ENCODE measurements around the gene AKAP8L.
"Not testable (repeated sequence)": the region's sequence is repeated elsewhere in the genome, so short reads cannot be mapped to it uniquely, and the experiment has no call there.

AKAP8L gene

GRCh38 chr19:15368798-15369593, 49.8 kb downstream of the AKAP8L start:
- Histone ChIP-seq H3K23ac (ENCODE audit: low read length) (no peak overlapping the region), H3K79me1 (ENCODE audit: low read length) (peaks cover 9% of the 10 kb centered on the region), H4K5ac (ENCODE audit: low read length) (no peak overlapping the region), H2AK5ac (ENCODE audit: low read length) (no peak overlapping the region), H3K18ac (ENCODE audit: low read length) (no peak overlapping the region), H4K8ac (ENCODE audit: low read depth, low read length) (no peak overlapping the region), H3K4me1 (ENCODE audit: control insufficient read depth, low read depth, low read length) (no peaks in the 10 kb centered on the region), H2BK120ac (ENCODE audit: low read depth, low read length) (no peak overlapping the region), H3K9ac (ENCODE audit: low read length) (no peak overlapping the region), H3K56ac (ENCODE audit: low read length) (no peak overlapping the region), H3K36me3 (ENCODE audit: control insufficient read depth, insufficient read depth, low read length) (peaks cover 24% of the 10 kb centered on the region), H3K4me2 (ENCODE audit: low read length) (no peak overlapping the region), H3K27ac (ENCODE audit: low read depth, low read length) (no peak overlapping the region), H3K4me3 (ENCODE audit: low read length) (no peak overlapping the region), H2BK15ac (replicated peaks; ENCODE audit: low read depth) (no peak overlapping the region), H3K79me2 (ENCODE audit: control insufficient read depth, insufficient read depth, low read length) (peaks cover 13% of the 10 kb centered on the region), H3K27me3 (ENCODE audit: insufficient read depth, low read length, poor library complexity) (no peaks in the 10 kb centered on the region), H2BK5ac (ENCODE audit: low read length) (no peak overlapping the region), H3K4ac (ENCODE audit: low read depth, low read length) (no peak overlapping the region)
- no CpG with 5 or more reads among the region's 35 CpGs for WGBS (ENCODE audit: extremely low coverage, insufficient coverage, low lambda C conversion rate)
- no peak for DNase-seq

DNA sequence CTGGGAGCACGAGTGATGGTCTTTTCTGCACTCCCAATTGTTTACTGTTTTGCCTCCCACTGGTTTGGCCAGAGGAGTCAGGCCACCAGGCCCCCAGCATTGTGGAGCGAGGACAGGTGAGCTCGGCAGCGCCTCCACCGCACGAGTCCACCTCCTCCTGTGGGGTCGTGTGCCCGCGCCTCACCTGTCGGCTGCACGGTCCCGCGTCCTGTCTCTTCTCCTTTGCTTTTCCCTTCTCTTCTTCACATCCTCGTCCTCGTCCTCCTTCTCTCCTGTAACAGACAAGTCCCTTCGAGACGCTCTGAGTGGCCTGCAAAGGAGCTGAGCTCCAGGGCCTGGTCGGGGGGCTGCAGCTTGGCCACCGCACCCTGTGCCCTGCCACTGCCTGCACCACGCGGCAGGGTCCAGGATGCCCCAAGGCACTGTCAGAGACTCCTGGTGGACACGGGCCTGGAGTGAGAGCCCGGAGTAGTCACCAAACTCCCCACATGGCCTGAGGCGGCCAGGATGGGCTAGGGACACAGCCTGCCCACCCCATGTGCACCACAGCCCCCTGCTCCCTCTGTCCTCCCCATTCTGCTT, 50.6 kb downstream of the AKAP8L start:
- peaks cover 24% of the 10 kb centered on the region for H3K36me3 ChIP-seq (ENCODE audit: control insufficient read depth, insufficient read depth, low read length)

DNA sequence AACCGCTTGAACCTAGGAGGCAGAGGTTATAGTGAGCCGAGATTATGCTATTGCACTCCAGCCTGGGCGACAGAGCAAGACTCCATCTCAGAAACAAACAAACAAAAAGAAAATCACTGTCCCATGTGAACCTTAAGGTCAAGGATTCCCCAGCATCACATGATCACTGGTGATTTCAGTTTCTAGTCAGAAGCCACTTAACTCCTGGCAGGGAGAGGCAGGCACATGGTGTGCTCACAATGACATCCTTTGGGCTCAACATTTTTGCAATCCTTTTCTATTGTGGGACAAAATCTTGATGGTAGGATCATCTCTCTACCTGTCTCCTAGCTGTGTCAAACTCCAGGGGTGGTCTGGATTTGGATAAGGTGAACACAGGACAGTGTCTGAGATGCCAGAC, 51.3 kb downstream of the AKAP8L start:
- Histone ChIP-seq H3K27ac (ENCODE audit: low read depth, low read length) (no peak overlapping the region), H3K4me1 (ENCODE audit: control insufficient read depth, low read depth, low read length) (no peaks in the 10 kb centered on the region), H2BK5ac (ENCODE audit: low read length) (no peak overlapping the region), H3K18ac (ENCODE audit: low read length) (no peak overlapping the region), H3K23ac (ENCODE audit: low read length) (no peak overlapping the region), H2BK120ac (ENCODE audit: low read depth, low read length) (no peak overlapping the region), H2AK5ac (ENCODE audit: low read length) (no peak overlapping the region), H3K79me1 (ENCODE audit: low read length) (peaks cover 7% of the 10 kb centered on the region), H4K8ac (ENCODE audit: low read depth, low read length) (no peak overlapping the region), H3K4ac (ENCODE audit: low read depth, low read length) (no peak overlapping the region), H3K36me3 (ENCODE audit: control insufficient read depth, insufficient read depth, low read length) (peaks cover 24% of the 10 kb centered on the region), H3K56ac (ENCODE audit: low read length) (no peak overlapping the region), H3K27me3 (ENCODE audit: insufficient read depth, low read length, poor library complexity) (no peaks in the 10 kb centered on the region), H3K4me2 (ENCODE audit: low read length) (no peak overlapping the region), H2BK15ac (replicated peaks; ENCODE audit: low read depth) (no peak overlapping the region), H3K4me3 (ENCODE audit: low read length) (no peak overlapping the region), H4K5ac (ENCODE audit: low read length) (no peak overlapping the region), H3K79me2 (ENCODE audit: control insufficient read depth, insufficient read depth, low read length) (no peaks in the 10 kb centered on the region), H3K9ac (ENCODE audit: low read length) (no peak overlapping the region)
- no CpG with 5 or more reads among the region's 3 CpGs for WGBS (ENCODE audit: extremely low coverage, insufficient coverage, low lambda C conversion rate)
- no peak for DNase-seq

More for the DNA sequence above, 50.6 kb downstream of the AKAP8L start:
- DNase-seq: no peak
- Histone ChIP-seq H3K9ac (ENCODE audit: low read length) (no peak overlapping the region), H2AK5ac (ENCODE audit: low read length) (no peak overlapping the region), H3K79me1 (ENCODE audit: low read length) (peaks cover 9% of the 10 kb centered on the region), H2BK15ac (replicated peaks; ENCODE audit: low read depth) (no peak overlapping the region), H3K4me3 (ENCODE audit: low read length) (no peak overlapping the region), H2BK120ac (ENCODE audit: low read depth, low read length) (no peak overlapping the region), H2BK5ac (ENCODE audit: low read length) (no peak overlapping the region), H3K56ac (ENCODE audit: low read length) (no peak overlapping the region), H3K4ac (ENCODE audit: low read depth, low read length) (no peak overlapping the region), H3K23ac (ENCODE audit: low read length) (no peak overlapping the region), H3K79me2 (ENCODE audit: control insufficient read depth, insufficient read depth, low read length) (peaks cover 4% of the 10 kb centered on the region), H4K5ac (ENCODE audit: low read length) (no peak overlapping the region), H3K4me2 (ENCODE audit: low read length) (no peak overlapping the region), H4K8ac (ENCODE audit: low read depth, low read length) (no peak overlapping the region), H3K18ac (ENCODE audit: low read length) (no peak overlapping the region), H3K27ac (ENCODE audit: low read depth, low read length) (no peak overlapping the region), H3K4me1 (ENCODE audit: control insufficient read depth, low read depth, low read length) (no peaks in the 10 kb centered on the region), H3K27me3 (ENCODE audit: insufficient read depth, low read length, poor library complexity) (no peaks in the 10 kb centered on the region)
- WGBS (ENCODE audit: extremely low coverage, insufficient coverage, low lambda C conversion rate): no CpG with 5 or more reads among the region's 24 CpGs

DNA sequence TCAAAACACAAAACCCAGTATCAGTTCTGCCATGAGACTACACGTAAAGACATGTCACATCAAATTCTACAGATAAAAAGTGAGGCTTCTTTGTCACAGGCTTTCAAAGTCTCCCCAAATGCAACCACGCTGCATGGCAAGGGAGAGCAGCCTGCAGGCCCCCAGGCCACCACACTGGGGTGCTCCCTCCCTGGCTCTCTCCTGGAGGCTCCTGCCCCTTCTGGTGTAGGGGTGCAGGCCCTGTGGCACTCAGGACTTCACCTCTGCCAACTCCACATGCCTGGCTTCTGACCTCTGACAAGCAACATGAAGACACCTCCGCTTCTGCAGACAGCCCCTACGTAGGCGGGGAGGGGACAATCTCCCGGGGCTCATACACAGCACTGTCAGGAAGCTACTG, 53.5 kb downstream of the AKAP8L start:
- Histone ChIP-seq H3K56ac (ENCODE audit: low read length) (no peak overlapping the region), H3K79me2 (ENCODE audit: control insufficient read depth, insufficient read depth, low read length) (no peaks in the 10 kb centered on the region), H3K36me3 (ENCODE audit: control insufficient read depth, insufficient read depth, low read length) (peaks cover 20% of the 10 kb centered on the region), H2BK5ac (ENCODE audit: low read length) (no peak overlapping the region), H3K18ac (ENCODE audit: low read length) (no peak overlapping the region), H3K4me3 (ENCODE audit: low read length) (no peak overlapping the region), H2BK15ac (replicated peaks; ENCODE audit: low read depth) (no peak overlapping the region), H3K27ac (ENCODE audit: low read depth, low read length) (no peak overlapping the region), H3K79me1 (ENCODE audit: low read length) (peaks cover 2% of the 10 kb centered on the region), H4K5ac (ENCODE audit: low read length) (no peak overlapping the region), H3K4ac (ENCODE audit: low read depth, low read length) (no peak overlapping the region), H2BK120ac (ENCODE audit: low read depth, low read length) (no peak overlapping the region), H3K4me2 (ENCODE audit: low read length) (no peak overlapping the region), H3K27me3 (ENCODE audit: insufficient read depth, low read length, poor library complexity) (no peaks in the 10 kb centered on the region), H3K23ac (ENCODE audit: low read length) (no peak overlapping the region), H2AK5ac (ENCODE audit: low read length) (no peak overlapping the region), H4K8ac (ENCODE audit: low read depth, low read length) (no peak overlapping the region), H3K4me1 (ENCODE audit: control insufficient read depth, low read depth, low read length) (no peaks in the 10 kb centered on the region), H3K9ac (ENCODE audit: low read length) (no peak overlapping the region)
- whole genome bisulfite sequencing (ENCODE audit: extremely low coverage, insufficient coverage, low lambda C conversion rate): no CpG with 5 or more reads among the region's 6 CpGs
- no peak for DNase-seq

GRCh38 chr19:15363791-15364190, 55.0 kb downstream of the AKAP8L start:
- not testable (repeated sequence) for H3K4ac ChIP-seq (ENCODE audit: low read depth, low read length); H3K9ac ChIP-seq (ENCODE audit: low read length); H3K4me1 ChIP-seq (ENCODE audit: control insufficient read depth, low read depth, low read length); H2BK15ac ChIP-seq (replicated peaks; ENCODE audit: low read depth); H3K23ac ChIP-seq (ENCODE audit: low read length); H2BK120ac ChIP-seq (ENCODE audit: low read depth, low read length); H3K4me2 ChIP-seq (ENCODE audit: low read length); H2AK5ac ChIP-seq (ENCODE audit: low read length); H3K18ac ChIP-seq (ENCODE audit: low read length); H3K27me3 ChIP-seq (ENCODE audit: insufficient read depth, low read length, poor library complexity); H3K79me2 ChIP-seq (ENCODE audit: control insufficient read depth, insufficient read depth, low read length); H2BK5ac ChIP-seq (ENCODE audit: low read length); H4K8ac ChIP-seq (ENCODE audit: low read depth, low read length); DNase-seq; H3K56ac ChIP-seq (ENCODE audit: low read length); H3K79me1 ChIP-seq (ENCODE audit: low read length); H4K5ac ChIP-seq (ENCODE audit: low read length); H3K27ac ChIP-seq (ENCODE audit: low read depth, low read length); H3K4me3 ChIP-seq (ENCODE audit: low read length)
- WGBS (ENCODE audit: extremely low coverage, insufficient coverage, low lambda C conversion rate): no CpG with 5 or more reads among the region's 3 CpGs
- peaks cover 25% of the 10 kb centered on the region for H3K36me3 ChIP-seq (ENCODE audit: control insufficient read depth, insufficient read depth, low read length)
